OCI-LY3 (cell line): ENCODE results near the gene LRP4.
A peak's percentile ranks its signal among the peaks of the same experiment; 100 is the strongest.

Experiments used
- H2AFZ ChIP-seq: fragments of 200-600, 300-600 bp; shearing (Covaris generic); 2 replicates; pipeline ENCODE4 v1.6.0; 2014; ENCODE audit warnings: antibody characterized with exemption, low read depth, low read length
- H3K27ac ChIP-seq: fragments of 200-600, 300-600 bp; sonication (generic); 2 replicates; pipeline ENCODE4 v1.5.1; 2014; ENCODE audit warnings: mild to moderate bottlenecking, low read length, moderate library complexity, mixed read lengths
- H3K27me3 ChIP-seq: fragments of 200-600, 300-600 bp; sonication (generic); 2 replicates; pipeline ENCODE4 v1.6.1; 2014; ENCODE audit warnings: low read depth, low read length, mixed read lengths
- H3K36me3 ChIP-seq: fragments of 200-600, 300-600 bp; sonication (generic); replicated peaks from 2 replicates; pipeline ENCODE3; 2014; ENCODE audit warnings: low read depth, low read length, mixed read lengths
- H3K4me1 ChIP-seq: fragments of 300-600, 200-600 bp; sonication (generic); 2 replicates; pipeline ENCODE4 v1.6.1; 2014; ENCODE audit warnings: low read length, mixed read lengths
- H3K4me2 ChIP-seq: fragments of 200-600, 300-600 bp; sonication (generic); 2 replicates; pipeline ENCODE4 v1.6.1; 2014; ENCODE audit warnings: low read length, mixed read lengths
- H3K4me3 ChIP-seq: fragments of 300-600, 200-600 bp; sonication (generic); 2 replicates; pipeline ENCODE4 v1.5.1; 2014; ENCODE audit warnings: antibody characterized with exemption, mild to moderate bottlenecking, low read length, moderate library complexity
- H3K79me2 ChIP-seq: fragments of 300-600, 200-600 bp; shearing (Covaris generic); 2 replicates; pipeline ENCODE4 v1.6.1; 2014; ENCODE audit warnings: mild to moderate bottlenecking, low read length, mixed read lengths
- H3K9ac ChIP-seq: fragments of 300-600, 200-600 bp; shearing (Covaris generic); 2 replicates; pipeline ENCODE4 v1.6.0; 2014; ENCODE audit warnings: mild to moderate bottlenecking, low read length, moderate library complexity
- H3K9me3 ChIP-seq: fragments of 200-600, 300-600 bp; shearing (Covaris generic); 2 replicates; pipeline ENCODE4 v1.6.1; 2014; ENCODE audit warnings: low read length, mixed read lengths; ENCODE audit not compliant: insufficient read depth
- H4K20me1 ChIP-seq: fragments of 200-600, 300-600 bp; sonication (generic); 2 replicates; pipeline ENCODE4 v1.6.1; 2016; ENCODE audit warnings: low read length, mixed read lengths; ENCODE audit not compliant: insufficient read depth
- EZH2phosphoT487 ChIP-seq: fragments of 200-600 bp; shearing (Covaris generic); IDR thresholded peaks from 2 replicates; pipeline ENCODE4 v1.6.1; 2018; ENCODE audit warnings: antibody characterized with exemption, mixed run types, low read depth
- TF ChIP-seq, protein P1 (sequence below): fragments of 200-600, 300-600 bp; sonication (generic); IDR thresholded peaks from 2 replicates; pipeline ENCODE4 v1.5.1; 2014; ENCODE audit warnings: antibody characterized with exemption, low read length, low read depth

Gene LRP4

DNA sequence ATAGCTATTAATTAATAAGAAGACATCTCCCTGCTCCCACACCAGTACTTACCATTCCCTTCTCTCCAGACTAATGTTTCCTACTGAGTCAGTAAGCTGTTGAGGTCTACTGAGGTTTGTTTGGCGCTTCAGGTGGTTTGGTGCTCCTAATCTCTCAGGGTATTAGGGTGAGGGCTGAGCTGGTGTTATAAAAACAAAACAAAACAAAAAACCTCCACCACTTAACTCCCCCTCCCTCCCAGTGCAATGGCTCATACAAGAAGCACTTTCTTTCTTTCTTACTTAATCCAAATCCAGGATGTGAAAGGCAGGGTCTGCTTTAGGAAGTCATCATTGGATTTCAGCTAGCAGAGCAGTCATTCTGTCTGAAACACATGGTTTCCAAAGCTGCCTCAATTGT is 33.5 kb upstream of the LRP4 start:
- H3K27ac ChIP-seq: no peak overlapping the region
- H2AFZ ChIP-seq: no peak overlapping the region
- H3K79me2 ChIP-seq: no peaks in the 10 kb centered on the region
- H3K9me3 ChIP-seq: no peaks in the 10 kb centered on the region
- no peak overlapping the region for H3K4me2 ChIP-seq
- no peak for TF ChIP-seq EZH2phosphoT487
- TF ChIP-seq, protein P1, sequence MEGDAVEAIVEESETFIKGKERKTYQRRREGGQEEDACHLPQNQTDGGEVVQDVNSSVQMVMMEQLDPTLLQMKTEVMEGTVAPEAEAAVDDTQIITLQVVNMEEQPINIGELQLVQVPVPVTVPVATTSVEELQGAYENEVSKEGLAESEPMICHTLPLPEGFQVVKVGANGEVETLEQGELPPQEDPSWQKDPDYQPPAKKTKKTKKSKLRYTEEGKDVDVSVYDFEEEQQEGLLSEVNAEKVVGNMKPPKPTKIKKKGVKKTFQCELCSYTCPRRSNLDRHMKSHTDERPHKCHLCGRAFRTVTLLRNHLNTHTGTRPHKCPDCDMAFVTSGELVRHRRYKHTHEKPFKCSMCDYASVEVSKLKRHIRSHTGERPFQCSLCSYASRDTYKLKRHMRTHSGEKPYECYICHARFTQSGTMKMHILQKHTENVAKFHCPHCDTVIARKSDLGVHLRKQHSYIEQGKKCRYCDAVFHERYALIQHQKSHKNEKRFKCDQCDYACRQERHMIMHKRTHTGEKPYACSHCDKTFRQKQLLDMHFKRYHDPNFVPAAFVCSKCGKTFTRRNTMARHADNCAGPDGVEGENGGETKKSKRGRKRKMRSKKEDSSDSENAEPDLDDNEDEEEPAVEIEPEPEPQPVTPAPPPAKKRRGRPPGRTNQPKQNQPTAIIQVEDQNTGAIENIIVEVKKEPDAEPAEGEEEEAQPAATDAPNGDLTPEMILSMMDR: no peak
- H3K27me3 ChIP-seq: no peaks in the 10 kb centered on the region
- no peaks in the 10 kb centered on the region for H4K20me1 ChIP-seq
- peaks cover 15% of the 10 kb centered on the region for H3K4me1 ChIP-seq
- H3K4me3 ChIP-seq: no peak overlapping the region
- H3K36me3 ChIP-seq: no peaks in the 10 kb centered on the region
- no peak overlapping the region for H3K9ac ChIP-seq

DNA sequence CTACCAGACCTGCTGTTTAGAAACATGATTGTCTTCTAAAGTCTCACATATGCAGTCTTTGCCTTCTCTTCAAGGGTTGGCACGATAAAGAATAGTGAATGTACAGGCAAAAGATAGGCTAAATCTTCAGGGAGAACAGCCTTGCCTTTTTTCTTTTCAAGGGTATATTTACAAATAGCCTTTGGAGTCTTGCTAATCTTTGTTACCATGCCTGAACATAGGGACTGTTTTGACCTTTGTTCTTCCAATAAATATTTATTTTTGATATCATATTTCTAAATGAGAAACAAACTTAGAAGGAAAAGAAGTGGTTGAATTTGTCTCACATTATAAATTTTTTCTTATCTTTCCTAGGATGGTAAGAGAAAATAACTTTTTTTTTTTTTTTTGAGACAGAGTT is 30.9 kb upstream of the LRP4 start:
- no peaks in the 10 kb centered on the region for H3K36me3 ChIP-seq
- H3K9ac ChIP-seq: no peak overlapping the region
- no peak overlapping the region for H3K4me2 ChIP-seq
- H3K79me2 ChIP-seq: no peaks in the 10 kb centered on the region
- no peak overlapping the region for H3K27ac ChIP-seq
- H3K4me3 ChIP-seq: no peak overlapping the region
- H4K20me1 ChIP-seq: no peaks in the 10 kb centered on the region
- H3K4me1 ChIP-seq: peaks cover 18% of the 10 kb centered on the region
- no peaks in the 10 kb centered on the region for H3K27me3 ChIP-seq
- no peaks in the 10 kb centered on the region for H3K9me3 ChIP-seq
- TF ChIP-seq EZH2phosphoT487: no peak
- TF ChIP-seq, protein P1: no peak
- no peak overlapping the region for H2AFZ ChIP-seq

DNA sequence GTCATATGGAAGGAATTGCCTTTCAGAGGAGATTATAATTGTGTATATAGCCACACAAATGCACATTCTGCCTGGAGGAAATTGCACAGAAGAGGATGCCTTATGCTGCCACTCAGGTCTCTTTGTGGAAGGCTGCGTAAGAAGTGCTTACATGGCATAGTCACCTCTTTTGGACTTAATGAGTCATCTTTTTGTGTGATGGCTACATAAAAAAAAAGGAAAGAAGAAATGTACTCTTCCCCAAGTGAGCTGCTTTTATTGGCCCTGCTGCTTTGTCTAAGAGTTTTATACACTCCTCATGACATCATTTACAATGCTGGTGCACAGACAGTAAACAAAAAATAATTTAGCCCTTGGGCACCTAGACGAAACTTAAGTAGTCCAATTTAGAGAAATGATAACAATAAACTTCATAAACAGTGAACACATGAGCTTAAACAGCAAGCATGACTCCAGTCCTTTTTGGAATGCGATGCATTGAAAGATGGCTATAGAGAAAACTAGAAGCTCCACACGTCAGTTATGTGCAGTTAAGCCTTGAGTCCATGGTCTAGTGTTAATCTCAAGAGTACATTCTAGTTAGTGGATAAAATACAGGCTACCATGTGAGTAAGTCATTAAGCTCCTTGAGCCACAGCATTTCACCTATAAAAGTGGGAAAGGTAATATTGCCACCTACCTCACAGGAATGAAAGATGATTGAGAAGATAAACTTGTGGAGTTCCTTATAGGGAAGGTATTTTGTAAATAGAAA is 30.2 kb upstream of the LRP4 start:
- Histone ChIP-seq H3K9me3 (no peaks in the 10 kb centered on the region), H3K4me1 (peaks cover 18% of the 10 kb centered on the region), H3K36me3 (no peaks in the 10 kb centered on the region), H2AFZ (no peak overlapping the region), H4K20me1 (no peaks in the 10 kb centered on the region), H3K9ac (no peak overlapping the region), H3K27me3 (no peaks in the 10 kb centered on the region), H3K79me2 (no peaks in the 10 kb centered on the region), H3K27ac (no peak overlapping the region), H3K4me3 (no peak overlapping the region), H3K4me2 (no peak overlapping the region)
- TF ChIP-seq, protein P1: no peak
- no peak for TF ChIP-seq EZH2phosphoT487

DNA sequence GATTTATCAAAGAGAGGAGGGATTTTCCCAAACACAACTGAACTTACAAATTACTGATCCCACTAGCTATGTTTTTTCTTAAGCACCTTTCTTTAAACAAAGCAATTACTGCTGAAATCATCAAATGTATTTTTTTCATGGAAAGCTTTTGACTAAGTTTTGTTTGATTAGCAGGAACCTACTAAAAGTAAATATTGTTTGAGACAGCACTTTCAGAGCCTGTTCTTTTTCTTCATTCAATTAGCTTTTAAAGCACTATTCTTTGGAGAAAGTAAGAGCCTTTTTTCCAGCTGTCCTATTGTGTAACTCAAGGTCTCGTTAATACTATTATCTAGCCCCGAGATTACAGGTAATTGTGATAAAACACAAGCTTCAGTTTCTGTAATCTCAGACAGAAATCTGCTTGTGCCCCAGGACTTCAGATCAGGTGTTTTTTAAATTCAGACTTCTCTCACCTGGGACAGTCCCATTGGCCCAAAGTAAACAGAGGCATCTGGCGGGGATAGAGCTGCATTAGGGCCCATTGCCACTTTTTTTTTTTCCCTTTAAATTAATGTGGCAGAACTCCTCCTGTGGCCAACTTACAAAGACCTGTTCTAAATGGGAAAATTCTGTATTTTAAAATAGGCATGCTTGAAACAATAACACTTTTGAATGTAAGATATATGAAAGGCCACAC is 29.2 kb upstream of the LRP4 start:
- no peaks in the 10 kb centered on the region for H3K9me3 ChIP-seq
- no peak overlapping the region for H3K9ac ChIP-seq
- no peak overlapping the region for H2AFZ ChIP-seq
- TF ChIP-seq EZH2phosphoT487: no peak
- peak overlapping the region; percentile 47 for H3K4me3 ChIP-seq
- no peak overlapping the region for H3K27ac ChIP-seq
- H3K27me3 ChIP-seq: no peaks in the 10 kb centered on the region
- H3K4me1 ChIP-seq: peaks cover 18% of the 10 kb centered on the region
- H4K20me1 ChIP-seq: no peaks in the 10 kb centered on the region
- no peaks in the 10 kb centered on the region for H3K36me3 ChIP-seq
- peak overlapping the region; percentile 70 for H3K4me2 ChIP-seq
- H3K79me2 ChIP-seq: no peaks in the 10 kb centered on the region
